GDM1 (cell line): ENCODE results near the gene METAP1D.
"Not testable (repeated sequence)": the region's sequence is repeated elsewhere in the genome, so short reads cannot be mapped to it uniquely, and the experiment has no call there.

Experiments used
- DNase-seq: peaks from one replicate; lab custom pipeline; 2025; lab: John Stamatoyannopoulos, UW

The METAP1D gene

DNA sequence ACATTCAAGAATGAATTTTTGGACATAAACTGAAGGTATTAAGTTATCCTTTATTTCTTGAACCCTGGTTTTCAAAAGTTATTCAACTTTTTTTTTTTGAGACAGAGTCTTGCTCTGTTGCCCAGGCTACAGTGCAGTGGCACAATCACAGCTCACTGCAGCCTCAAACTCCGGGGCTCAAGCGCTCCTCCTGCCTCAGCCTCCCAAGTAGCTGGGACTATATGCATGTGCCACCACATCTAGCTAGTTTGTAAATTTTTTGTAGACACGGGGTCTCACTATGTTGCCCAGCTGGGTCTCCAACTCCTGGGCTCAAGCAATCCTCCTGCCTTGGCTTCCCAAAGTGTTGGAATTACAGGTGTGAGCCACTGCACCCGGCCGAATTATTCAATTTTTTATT, 2.7 kb upstream of the METAP1D start:
- DNase-seq, result not testable (repeated sequence)

DNA sequence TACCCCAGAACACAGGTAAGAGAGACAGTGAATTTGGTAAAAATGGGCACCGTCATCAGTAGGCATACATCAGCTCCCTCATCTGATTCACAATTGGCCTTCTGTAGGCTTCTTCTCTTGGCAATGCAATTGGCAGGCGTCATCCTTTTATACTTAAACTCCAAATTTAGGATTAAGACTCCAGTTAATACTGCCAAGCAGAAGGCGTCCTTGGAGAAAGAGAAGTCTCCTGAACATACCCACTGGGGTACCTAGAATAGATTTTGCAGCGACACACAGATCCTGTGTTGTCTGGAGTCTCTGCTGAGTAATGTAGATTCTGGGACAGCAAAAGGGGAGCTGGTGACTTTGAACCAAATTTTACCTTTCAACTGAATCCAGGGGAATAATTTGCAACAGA, 592 bp upstream of the METAP1D start:
- DNase-seq, result no peak

DNA sequence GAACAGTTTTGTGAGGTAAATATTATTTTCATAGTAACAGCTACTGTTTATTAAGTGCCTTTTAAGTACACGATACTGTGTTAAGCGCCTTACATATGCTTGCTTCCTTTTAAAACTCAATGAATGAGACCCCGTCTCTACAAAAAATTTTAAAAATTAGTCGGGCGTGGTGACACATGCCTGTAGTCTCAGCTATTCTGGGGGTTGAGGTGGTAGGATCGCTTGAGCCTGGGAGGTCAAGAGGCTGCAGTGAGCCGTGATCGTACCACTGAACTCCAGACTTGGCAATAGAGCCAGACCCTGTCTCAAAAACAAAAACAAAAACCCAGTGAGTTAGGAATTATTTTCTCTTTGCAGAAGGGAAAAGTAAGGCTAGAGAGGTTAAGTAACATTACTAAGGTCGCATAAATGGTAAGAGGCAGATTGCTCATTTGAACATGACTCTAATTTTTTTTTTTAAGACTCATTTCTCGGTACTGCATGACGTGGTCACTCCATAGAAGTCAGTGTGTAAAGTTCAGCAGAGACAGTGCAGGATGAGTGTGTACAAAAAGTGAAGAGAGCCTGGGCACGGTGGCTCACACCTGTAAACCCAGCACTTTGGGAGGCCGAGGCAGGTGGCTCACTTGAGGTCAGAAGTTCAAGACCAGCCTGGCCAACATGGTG, 1.1 kb downstream of the METAP1D start:
- DNase-seq, result no peak

DNA sequence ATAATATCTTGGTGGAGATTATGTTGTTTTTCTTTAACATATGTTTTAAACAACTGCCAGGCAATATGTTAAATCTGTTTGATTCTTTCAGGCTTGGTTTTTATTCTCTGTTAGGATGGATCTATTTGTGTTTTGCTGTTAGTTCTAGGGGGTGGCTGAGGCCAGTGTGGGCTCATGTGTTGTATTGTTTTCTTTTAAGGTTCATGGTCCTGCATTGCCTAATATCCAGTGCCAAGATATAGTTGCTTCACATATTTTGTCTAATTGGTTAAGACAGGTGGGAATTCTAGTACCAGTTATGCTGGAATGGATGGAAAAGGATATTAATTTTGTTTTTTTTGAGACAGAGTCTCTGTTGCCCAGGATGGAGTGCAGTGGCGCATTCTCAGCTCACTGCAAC, 7.6 kb downstream of the METAP1D start:
- no peak for DNase-seq

DNA sequence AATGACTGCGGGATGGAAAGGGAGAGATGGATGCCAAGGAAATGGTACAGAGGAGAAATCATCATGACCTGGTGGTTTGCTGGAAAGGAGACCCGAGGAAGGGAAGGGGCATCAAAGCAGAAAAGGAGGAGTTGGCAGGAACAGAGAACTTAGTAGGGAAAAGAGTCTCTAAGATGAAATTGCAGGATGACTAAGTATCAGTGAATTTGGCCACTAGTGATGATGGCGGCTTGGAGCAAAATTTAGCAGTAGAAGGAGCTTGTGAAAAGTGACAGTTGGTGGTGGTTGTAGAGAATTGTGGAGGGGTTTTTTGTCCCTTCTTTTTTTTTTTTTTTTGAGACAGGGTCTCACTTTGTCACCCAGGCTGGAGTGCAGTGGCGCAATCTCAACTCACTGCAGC, 10.1 kb downstream of the METAP1D start:
- DNase-seq, result no peak

DNA sequence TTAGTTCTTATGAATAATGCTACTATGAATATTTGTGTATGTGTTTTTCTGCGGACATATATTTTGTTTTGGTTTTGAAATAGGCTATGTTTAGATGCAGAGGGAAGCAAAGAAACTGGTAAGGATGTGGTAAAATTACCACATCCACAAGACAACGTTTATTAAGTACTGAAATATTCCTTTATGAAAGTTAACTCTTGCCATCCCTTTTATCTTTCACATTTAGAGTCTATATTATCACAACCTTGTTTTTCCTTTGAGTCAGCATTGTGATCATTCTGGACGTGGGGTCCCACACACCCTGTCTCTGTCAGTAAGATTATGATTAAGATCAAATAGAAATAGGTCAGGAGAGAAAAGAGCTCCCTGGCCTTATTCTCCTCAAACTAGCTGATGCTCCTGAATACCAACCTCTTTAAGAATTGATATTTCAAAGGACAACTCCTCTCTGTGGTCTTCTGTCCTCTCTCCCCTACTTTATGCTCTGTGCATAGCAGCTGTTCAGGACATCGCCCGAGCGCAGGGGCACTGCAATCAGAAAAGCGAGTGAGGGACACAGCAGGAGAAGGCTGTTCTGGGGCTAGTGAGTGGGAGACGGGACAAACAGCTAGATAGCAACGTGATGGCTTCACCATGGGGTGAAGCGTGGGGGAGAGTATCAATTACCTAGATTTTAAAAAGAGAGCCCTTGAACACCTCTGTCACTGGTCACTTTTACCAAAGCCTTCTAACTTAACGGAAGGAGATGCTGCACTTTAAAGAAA, 12.2 kb downstream of the METAP1D start:
- no peak for DNase-seq

DNA sequence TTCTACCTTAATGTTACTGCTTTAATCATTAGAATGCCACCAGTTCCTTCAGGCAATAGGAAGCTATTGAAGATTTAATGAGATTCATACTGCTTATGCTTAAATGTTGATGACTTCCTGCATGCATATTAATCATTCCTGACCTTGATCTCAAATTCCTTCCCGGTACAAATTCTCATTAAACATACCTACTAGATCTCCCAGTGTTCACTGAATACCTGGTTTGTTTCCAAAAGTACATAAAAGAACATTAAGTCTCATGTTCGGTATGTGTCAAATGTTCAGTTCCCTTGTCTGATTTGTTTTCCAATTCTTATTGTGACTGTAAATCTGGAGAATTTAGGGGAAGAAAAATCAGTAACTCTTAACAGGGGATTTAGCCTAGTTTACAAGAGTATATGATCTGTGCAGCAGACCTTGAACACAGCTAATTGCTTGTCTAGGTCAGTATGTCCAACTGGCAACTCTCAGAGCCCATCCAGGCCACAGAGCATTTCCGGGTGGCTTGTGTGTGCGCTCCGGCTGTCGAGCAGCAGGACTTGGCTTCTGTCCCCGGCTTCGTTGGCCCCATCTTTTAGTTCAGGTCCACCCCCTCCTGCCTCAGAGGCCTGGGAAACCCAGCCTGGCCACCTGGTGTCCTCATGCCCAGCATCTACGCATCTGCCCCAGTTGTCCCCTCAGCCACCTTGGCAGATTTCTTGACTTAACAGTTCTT, 13.1 kb downstream of the METAP1D start:
- DNase-seq, result no peak

DNA sequence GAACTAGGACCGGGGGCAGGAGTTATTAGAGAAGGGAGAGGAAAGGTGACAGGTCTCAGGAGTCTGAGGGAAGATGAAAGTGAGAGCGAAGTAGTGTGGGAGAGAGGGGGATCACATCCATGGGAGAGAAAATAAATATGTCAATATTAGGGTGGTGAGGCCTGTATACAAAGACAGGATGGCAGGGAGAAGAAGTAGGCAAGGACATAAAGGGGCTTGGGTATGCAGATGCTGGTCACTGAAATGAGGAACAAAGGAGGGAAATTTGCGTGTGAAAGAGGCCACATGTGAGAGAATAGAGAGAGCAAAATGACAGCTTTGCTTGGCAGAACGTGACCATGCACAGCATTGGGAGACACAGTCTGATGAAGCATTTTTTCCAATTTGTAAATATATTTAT, 13.6 kb downstream of the METAP1D start:
- DNase-seq, result peak; percentile 33

DNA sequence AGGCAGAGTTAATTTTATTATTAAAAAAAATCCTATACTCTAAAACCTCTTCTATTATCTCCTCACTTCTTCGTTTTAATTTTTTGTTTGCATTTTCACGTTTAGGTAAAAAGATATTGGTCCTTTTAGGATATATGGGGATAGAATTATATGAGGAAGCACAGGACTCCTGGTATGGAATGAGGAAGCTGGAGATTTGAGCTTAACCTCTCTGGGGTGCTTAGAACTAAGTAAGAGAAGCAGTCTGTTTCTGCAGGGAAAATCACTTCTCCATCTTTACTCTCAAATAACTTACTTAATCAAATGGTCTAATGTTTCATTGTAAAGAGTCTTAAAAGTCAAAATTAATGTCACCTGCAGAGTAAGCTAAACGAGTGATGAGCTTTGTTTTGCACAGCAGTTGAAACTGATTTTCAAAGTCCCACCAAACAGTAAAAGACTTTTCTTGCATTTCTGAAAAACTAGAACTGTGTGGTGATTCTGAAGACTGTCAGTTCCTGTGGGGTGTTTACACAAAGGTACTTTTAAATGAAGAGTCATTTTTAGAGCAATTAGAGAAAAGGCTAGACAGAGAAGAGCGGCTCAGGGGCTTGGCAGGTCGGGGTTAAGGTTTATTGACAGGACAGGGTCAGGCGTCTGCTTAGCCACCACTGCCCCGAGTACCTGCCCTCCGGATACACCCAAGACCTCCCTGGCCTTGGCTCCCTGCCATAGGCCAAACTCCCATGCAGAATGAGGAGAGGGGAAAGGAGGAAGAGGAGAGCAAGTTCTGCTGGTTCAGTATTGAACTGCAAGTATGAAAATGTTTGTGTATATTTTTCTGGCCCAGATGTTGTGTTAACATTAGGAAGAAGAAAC, 21.6 kb downstream of the METAP1D start:
- no peak for DNase-seq

DNA sequence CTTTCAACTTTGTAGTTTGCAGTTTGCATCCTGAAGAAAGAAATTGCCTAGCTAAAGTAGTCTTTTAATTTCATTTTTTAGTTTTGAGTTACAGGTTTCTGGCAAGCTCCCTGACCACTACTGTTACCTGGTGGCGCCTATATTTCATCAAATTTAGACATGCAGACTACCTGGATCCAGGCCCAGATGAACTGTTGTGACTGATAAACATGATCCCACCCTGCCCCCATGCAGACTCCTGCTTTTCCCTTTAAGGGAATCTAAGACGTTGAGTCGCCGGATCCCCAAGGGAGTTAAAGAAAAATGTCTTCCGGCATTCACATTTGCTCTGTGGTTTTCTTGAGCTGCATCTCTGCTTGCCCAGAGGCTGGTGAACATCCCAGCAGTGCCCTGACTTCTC, 22.2 kb downstream of the METAP1D start:
- DNase-seq, result no peak

DNA sequence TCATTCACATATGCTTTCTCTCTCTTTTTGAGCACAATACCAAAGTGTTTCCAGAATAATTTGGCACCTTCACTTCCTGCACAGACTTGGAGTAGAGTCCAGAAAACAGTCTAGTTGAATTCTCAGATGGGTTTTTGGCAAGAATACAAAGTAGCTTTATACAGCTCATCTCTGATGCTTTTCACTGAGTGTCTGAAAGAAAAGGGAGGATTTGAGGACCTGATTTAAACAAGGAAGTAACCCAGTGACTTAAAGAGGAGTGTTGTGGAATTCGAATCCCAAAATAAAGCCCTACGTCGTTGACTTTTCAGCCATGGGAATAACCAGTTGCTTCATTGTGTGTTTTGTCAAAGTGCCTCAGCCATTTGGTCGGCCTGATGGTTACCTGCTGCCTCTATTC, 31.8 kb downstream of the METAP1D start:
- no peak for DNase-seq

DNA sequence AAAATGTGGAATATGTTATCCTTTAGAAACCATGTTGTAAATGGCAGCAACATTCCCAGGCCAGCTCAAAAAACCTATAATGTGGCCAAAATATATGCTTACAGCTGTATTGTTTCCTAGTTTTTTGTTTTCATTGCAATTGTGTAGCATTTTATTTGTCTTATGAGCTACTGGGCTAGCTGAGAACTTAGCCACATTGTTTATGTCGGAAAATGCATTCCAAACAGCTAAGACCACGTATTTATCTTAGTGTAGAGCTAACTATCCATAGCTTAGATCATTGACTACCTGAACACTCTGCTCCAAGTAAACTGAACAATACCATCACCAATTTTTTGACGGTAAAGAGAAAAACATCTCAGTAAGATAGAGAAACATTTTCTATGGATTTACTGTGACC, 38.4 kb downstream of the METAP1D start:
- DNase-seq, result no peak

DNA sequence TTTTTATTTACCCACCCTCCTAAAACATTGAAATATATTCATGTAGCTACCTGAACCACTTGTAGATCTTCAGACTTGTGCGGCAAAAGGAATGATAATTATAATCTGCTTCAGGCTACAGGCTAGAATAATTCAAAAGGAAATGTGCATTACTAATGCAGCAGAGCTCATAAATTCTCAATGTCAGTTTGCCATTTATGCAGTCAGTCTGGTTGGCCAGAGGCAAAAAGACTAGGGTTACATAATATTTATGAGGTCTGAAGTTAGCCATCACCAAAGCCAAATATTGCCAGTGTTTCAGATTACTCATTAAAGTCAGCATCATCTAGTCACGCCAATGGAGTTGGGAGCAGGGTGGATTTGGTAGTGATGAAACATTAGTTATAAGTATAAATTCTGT, 38.9 kb downstream of the METAP1D start:
- DNase-seq, result no peak

DNA sequence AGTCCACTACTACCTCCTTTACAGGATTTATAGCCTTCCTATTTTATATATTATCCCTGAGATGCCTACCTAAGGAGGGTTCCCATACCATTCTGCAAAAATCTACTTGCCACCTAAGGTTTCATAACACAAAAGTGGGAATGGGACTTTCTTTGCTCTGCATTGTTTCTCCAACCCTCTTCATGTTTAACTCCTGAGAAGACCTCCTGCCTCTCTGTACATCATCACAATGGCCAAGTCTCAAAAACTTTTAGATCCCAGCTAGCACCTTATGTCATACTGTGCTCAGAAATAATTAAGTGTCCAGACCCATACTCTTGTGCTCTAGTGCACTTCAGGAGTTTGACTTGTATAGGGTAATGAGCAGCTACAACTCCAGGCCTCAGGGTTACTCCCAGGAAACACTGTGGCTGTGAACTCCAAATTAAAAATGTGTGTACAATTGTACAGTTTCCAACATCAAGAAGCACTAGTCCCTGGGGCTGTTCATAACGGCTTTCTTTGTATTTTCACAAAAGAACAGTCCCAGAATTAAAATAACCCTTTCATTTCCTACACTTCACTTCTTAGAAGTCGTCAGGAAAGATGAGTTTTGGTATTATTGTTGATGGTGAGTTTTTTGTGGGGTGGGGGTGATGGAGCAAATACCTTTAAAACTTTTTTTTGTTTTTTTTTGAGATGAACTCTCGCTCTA, 39.4 kb downstream of the METAP1D start:
- DNase-seq, result no peak

DNA sequence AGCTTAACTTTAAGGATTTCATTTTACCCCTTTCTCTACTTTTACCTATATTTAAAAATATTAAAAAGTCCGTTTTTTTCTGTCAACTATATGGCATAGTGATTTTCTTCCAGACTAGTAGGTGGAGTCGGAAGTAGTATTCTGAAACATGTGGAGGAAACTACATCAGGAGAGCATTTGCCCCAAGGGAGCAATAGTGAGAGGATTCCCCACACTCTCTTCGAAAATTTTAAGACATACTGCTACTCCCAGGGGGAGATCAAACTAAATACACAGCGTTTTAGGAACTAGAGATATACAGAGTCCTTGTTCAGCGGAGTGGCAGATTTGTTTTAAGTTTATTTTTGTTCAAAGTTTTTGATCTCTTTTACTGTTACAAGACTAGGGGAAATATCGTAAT, 40.6 kb downstream of the METAP1D start:
- no peak for DNase-seq

DNA sequence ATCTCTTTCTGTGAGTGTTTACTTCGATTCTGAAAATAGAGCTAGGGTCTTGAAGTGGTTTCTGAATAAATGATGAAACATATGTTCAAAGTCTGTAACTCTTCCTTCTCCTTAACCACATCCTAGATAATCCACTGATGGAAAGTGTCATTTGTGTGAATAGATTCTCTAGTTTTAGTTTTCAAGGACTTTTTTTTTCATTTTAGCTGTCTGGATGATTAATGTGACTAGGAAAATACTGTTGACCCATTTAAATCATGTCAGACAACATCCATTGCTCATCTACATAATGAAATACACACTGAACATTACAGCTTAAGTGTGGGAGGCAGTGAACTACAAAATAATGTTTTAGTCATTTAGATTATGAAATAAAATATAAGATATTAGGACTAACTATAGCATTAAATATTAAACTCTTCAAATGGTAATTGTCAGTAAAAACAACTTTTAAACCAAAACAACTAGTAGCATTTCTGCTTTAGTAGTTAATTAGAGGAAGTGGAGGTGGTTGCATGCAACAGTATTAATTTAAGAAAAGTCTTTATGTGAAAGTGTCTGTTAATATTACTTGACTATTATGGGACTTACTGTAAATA, 46.4 kb downstream of the METAP1D start:
- DNase-seq, result no peak

DNA sequence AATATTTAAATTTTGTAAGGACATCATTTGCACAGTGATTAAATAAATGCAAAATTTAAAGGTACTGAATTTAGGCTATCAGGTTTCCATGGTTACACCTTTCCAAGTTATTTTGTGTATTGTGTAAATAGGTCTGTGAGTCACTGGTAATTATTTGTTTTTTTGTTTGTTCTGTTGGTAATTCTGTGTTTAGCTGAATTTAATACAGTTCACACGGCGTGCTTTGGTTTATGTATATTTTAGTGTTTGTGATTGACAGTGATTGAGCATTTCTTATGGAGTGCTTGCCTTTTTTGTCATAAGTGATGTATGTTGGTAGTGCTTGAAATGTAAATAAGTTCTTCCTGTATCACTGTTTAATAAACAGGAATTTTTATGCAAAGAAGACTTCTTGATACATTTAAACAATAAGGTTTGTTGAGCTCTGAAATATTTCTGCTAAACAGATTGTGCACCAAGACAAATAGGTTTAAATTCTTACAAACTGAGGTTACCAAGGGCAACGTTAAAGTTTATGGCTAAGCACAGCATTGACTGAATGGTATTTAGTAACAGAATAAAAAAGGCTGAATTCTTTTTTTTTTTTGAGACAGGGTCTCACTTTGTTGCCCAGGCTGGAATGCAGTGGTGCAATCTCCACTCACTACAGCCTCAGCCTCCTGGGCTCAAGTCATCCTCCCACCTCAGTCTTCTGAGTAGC, 47.3 kb downstream of the METAP1D start:
- no peak for DNase-seq

DNA sequence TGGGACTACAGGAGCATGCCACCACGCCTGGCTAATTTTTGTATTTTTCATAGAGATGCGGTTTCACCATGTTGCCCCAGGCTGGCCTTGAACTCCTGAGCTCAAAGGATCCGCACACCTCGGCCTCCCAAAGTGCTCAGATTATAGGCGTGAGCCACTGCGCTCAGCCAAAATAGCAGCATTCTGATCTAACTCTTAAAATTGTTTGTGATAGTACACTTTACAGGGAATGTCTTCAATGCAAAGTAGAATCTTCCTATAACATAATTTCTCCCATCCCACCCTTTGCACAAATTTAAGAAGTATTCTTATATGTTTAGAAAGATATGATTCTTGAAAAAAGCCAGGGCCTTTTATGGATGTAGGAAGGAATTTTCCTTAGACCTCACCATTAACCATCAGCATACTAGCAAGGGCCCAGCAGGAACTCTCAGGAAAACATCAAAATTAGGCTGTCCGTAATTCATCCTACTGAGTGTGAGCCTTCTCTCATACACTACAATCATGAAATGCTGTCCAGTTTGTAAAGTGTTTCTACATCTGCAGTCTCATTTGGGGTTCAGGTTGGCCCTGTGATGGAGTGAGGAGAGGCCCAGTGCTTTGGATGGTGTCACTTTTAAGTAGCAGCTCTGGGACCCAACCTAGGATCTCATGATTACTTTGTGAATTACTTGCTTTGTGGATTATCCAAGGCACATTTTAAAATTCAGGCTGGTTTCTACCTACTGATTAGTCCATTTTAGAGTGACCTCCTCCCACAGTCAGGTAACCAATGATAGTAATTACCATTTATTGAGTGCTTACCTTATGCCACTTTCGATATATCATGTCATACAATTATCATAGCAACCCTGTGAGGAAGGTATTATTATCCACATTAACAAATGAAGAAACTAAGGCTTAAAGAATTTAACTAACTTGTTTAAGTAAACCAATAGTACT, 48.1 kb downstream of the METAP1D start:
- DNase-seq, result no peak
